ENCODE data around the gene SUSD3.
"Not testable (repeated sequence)": the region's sequence is repeated elsewhere in the genome, so short reads cannot be mapped to it uniquely, and the experiment has no call there.

DNA sequence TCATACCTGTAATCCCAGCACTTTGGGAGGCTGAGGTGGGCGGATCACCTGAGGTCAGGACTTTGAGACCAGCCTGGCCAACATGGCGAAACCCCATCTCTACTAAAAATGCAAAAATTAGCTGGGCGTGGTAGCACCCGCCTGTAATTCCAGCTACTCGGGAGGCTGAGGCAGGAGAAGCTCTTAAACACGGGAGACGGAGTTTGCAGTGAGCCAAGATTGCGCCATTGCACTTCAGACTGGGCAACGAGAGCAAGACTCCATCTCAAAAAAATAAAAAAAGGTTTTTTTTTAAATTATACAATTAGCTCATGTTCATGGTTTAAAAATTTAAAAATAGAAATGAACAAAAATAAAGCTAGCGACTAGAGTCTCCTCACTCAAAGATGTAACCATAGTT lies 43.3 kb upstream of the SUSD3 start:
- not testable (repeated sequence) for TF ChIP-seq POLR2A, CTCF (IDR thresholded peaks at IDR 0.05)

Data from Peyer's patch (tissue), 4 donors.